HFFc6 (cell line): ENCODE results near the gene MLLT1. TPM values are rescaled to one million over a fixed set of nuclear protein-coding genes. Genes with fewer than 3 reads are reported as not detected.

Experiments used
- DNase-seq: peaks from one replicate; pipeline ENCODE4 v3.0.0-alpha.2; 2018
- H3K27ac Mint-ChIP-seq: 2 replicates; pipeline ENCODE4 v1.8.0; 2020; ENCODE audit warnings: mild to moderate bottlenecking, mixed read lengths
- H3K27me3 Mint-ChIP-seq: 2 replicates; pipeline ENCODE4 v1.8.0; 2021; ENCODE audit warnings: mild to moderate bottlenecking, moderate library complexity, mixed read lengths; ENCODE audit not compliant: insufficient read depth
- H3K36me3 Mint-ChIP-seq: 2 replicates; pipeline ENCODE4 v1.8.0; 2021; ENCODE audit warnings: low read depth, mixed read lengths
- H3K4me1 Mint-ChIP-seq: 2 replicates; pipeline ENCODE4 v1.8.0; 2020; ENCODE audit warnings: low read depth, mixed read lengths
- H3K4me3 Mint-ChIP-seq: 2 replicates; pipeline ENCODE4 v1.8.0; 2020; ENCODE audit warnings: mild to moderate bottlenecking, moderate library complexity, mixed read lengths
- H3K9me3 Mint-ChIP-seq: 2 replicates; pipeline ENCODE4 v1.8.0; 2020; ENCODE audit warnings: mild to moderate bottlenecking, mixed read lengths
- CTCF ChIP-seq: fragments of 200-600 bp; sonication (generic); IDR thresholded peaks from 2 replicates; pipeline ENCODE4 v1.5.0; 2021; ENCODE audit warnings: antibody characterized with exemption, mild to moderate bottlenecking
- total RNA-seq, 6 experiments: library from RNA; stranded (reverse); fragmentation: NEBNext Ultra II Directional; extraction: Animal tissue kit (Norgen Biotek cat#: 25700); gene quantifications; 2 replicates in 1 of 6; 3 replicates in 5 of 6; pipeline ENCODE4 v1.2.3, GENCODE V29; 2021

Gene MLLT1
- total RNA-seq, 6 experiments from 2014 or later = 54.6 to 69.4 (median 59.5) TPM

GRCh38 chr19:6228551-6229215, 51.1 kb downstream of the MLLT1 start:
- Mint-ChIP-seq H3K4me1 (peaks cover 25% of the 10 kb centered on the region), H3K36me3 (peaks cover 17% of the 10 kb centered on the region)
- no peak for TF ChIP-seq CTCF

GRCh38 chr19:6227936-6228325, 51.8 kb downstream of the MLLT1 start:
- Mint-ChIP-seq H3K27me3 (no peaks in the 10 kb centered on the region), H3K36me3 (peaks cover 17% of the 10 kb centered on the region), H3K9me3 (no peaks in the 10 kb centered on the region), H3K4me1 (peaks cover 17% of the 10 kb centered on the region), H3K27ac (no peak overlapping the region), H3K4me3 (no peak overlapping the region)
- DNase-seq = no peak
- TF ChIP-seq CTCF = no peak

More at GRCh38 chr19:6228551-6229215, 51.1 kb downstream of the MLLT1 start:
- no peak for DNase-seq
- Mint-ChIP-seq H3K27ac (no peak overlapping the region), H3K9me3 (no peaks in the 10 kb centered on the region), H3K4me3 (no peak overlapping the region), H3K27me3 (no peaks in the 10 kb centered on the region)

GRCh38 chr19:6227156-6227935, 52.4 kb downstream of the MLLT1 start:
- Mint-ChIP-seq H3K4me3 (no peak overlapping the region), H3K4me1 (peaks cover 12% of the 10 kb centered on the region), H3K27me3 (no peaks in the 10 kb centered on the region), H3K27ac (no peak overlapping the region), H3K36me3 (peaks cover 17% of the 10 kb centered on the region), H3K9me3 (no peaks in the 10 kb centered on the region)
- DNase-seq = no peak
- no peak for TF ChIP-seq CTCF

DNA sequence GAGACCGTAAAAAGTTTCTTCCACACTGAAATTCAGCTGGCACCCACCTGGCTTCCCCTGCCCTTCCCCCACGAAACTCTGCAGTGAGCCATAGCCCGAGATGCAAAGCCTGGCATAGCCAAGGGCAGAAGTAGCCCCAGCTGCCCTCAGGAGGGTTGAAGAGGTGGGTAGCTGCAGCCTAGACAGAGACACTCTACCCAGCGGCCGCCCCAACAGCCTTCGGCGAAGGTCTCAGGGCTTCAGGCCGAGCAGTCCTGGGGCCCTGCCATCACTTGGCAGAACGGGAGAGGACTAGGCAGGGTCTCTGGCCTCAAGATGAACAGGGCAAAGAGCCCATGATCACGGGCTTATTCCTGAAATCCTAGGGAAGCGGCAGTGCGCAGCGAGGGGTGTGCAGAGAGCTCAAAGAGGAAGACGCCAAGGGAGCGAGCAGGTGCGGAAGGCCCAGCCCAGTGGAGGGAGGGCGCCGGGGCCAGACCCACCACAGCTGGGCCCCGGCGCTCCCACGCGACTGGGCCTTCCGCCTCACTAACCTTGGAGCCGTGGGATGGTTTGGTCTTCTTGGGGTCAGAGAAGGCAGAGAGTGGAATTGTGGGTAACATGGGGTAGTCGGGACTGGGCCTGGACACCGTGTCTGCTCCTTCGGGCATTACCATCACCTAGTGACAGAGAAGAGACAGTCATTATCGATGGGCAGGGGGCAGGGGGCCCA, 53.2 kb downstream of the MLLT1 start:
- no peak for DNase-seq
- Mint-ChIP-seq H3K27ac (no peak overlapping the region), H3K4me1 (0 out of 2 replicates have a peak, but pooled peaks cover 4% of the 10 kb centered on the region), H3K27me3 (no peaks in the 10 kb centered on the region), H3K36me3 (peaks cover 17% of the 10 kb centered on the region), H3K9me3 (no peaks in the 10 kb centered on the region), H3K4me3 (no peak overlapping the region)
- TF ChIP-seq CTCF = no peak

GRCh38 chr19:6226012-6226411, 53.8 kb downstream of the MLLT1 start:
- H3K4me3 Mint-ChIP-seq = no peak overlapping the region
- peaks cover 17% of the 10 kb centered on the region for H3K36me3 Mint-ChIP-seq
- H3K9me3 Mint-ChIP-seq = no peaks in the 10 kb centered on the region
- TF ChIP-seq CTCF = no peak
- 0 out of 2 replicates have a peak, but pooled peaks cover 4% of the 10 kb centered on the region for H3K4me1 Mint-ChIP-seq
- no peaks in the 10 kb centered on the region for H3K27me3 Mint-ChIP-seq
- H3K27ac Mint-ChIP-seq = no peak overlapping the region
- no peak for DNase-seq
